Measurements from ENCODE around the gene RAB25. TPM values are rescaled to one million over a fixed set of nuclear protein-coding genes. Genes with fewer than 3 reads are reported as not detected.

The RAB25 gene
- total and polyA plus RNA-seq, 8 donors = 57.6 to 148 (median 66.4) TPM

DNA sequence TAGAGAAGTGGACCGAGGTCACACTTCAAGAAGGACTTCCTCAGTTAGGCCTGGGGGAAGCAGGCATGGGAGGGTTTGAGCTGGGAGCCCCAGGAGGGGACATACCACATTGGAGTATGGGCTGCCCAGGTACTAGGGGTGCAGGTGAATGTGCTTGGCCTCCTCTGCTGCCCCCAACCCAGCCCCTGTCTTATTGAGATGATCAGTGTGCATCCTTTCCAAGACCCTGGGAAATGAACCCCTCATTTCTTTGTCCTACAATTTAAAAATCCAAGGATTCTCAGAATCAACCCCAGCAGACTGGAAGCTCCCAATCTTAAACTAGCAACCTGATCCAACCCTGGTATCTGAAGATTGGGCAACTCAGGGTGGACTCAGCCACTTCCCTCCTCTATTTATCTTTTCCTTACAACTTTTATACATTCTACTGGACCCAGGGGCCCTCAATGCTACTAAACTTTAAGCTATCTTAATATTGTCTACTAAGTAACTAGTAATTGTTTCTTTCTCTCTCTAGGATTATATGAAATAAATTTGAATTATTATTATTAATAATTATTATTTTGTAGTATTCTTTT lies 12.2 kb downstream of the RAB25 start:
- Histone ChIP-seq H3K4me1 (peaks cover 0 to 22% of the 10 kb centered on the region in 2 donors), H3K9me3 (no peaks in the 10 kb centered on the region), H3K27me3 (peaks cover 0 to 14% of the 10 kb centered on the region in 2 donors), H3K4me3 (no peak overlapping the region), H3K36me3 (peaks cover 0 to 5% of the 10 kb centered on the region in 2 donors), H3K27ac (no peak overlapping the region)
- intact Hi-C loops (cut with DNase I) = no loop called here
- ATAC-seq = no peak
- TF ChIP-seq, protein P1, sequence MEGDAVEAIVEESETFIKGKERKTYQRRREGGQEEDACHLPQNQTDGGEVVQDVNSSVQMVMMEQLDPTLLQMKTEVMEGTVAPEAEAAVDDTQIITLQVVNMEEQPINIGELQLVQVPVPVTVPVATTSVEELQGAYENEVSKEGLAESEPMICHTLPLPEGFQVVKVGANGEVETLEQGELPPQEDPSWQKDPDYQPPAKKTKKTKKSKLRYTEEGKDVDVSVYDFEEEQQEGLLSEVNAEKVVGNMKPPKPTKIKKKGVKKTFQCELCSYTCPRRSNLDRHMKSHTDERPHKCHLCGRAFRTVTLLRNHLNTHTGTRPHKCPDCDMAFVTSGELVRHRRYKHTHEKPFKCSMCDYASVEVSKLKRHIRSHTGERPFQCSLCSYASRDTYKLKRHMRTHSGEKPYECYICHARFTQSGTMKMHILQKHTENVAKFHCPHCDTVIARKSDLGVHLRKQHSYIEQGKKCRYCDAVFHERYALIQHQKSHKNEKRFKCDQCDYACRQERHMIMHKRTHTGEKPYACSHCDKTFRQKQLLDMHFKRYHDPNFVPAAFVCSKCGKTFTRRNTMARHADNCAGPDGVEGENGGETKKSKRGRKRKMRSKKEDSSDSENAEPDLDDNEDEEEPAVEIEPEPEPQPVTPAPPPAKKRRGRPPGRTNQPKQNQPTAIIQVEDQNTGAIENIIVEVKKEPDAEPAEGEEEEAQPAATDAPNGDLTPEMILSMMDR (IDR thresholded peaks at IDR 0.05) = no peak
- no peak for DNase-seq

DNA sequence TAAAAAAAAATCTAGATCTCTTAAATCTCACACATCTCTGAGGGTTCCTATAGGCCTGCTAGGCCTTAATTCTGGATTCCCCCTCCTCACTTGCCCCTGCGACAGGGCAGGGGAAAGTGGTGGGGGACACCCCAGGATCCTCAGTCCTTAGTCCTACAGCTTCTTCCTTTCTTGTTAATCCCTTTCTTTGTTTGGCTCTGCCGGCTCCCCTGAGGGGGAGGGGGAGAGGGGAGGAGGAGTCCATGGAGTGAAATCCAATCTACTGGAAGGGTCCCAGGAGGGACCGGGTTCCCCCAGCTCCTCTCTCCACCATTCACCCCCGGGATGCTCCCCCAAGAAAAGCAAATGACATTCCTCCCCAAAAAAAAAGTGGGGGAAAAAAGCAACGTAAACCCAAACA lies 12.8 kb downstream of the RAB25 start:
- Histone ChIP-seq H3K4me3 (no peak overlapping the region), H3K27ac (no peak overlapping the region), H3K27me3 (peaks cover 0 to 14% of the 10 kb centered on the region in 2 donors), H3K9me3 (no peaks in the 10 kb centered on the region), H3K36me3 (peaks cover 0 to 5% of the 10 kb centered on the region in 2 donors), H3K4me1 (peaks cover 0 to 22% of the 10 kb centered on the region in 2 donors)
- ATAC-seq (no peak), DNase-seq (no peak)
- TF ChIP-seq, protein P1 (IDR thresholded peaks at IDR 0.05) = no peak
- intact Hi-C loops (cut with DNase I) = no loop called here

DNA sequence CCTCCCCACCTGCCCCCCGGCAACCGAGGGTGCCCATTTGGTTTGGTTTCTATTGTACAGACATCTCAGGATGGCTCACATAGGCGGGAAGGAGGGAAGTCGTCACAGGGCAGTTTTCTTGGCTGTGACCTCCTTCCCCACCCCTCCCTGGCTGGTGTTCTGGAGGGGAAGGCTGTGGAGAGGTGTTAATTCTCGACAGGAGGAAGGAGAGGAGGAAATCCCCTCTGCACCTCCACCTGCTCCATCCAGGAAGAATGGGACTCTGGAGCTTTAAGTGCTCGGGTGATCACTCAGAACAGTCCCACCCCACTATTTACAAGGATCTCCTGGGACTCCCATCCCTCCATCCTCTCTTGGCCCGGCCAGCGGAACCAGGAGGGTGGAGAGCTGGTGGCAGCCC lies 13.7 kb downstream of the RAB25 start:
- H3K27me3 ChIP-seq = peaks cover 0 to 14% of the 10 kb centered on the region in 2 donors
- no peak overlapping the region for H3K4me3 ChIP-seq
- H3K36me3 ChIP-seq = peaks cover 0 to 3% of the 10 kb centered on the region in 2 donors
- DNase-seq = no peak
- H3K27ac ChIP-seq = no peak overlapping the region
- ATAC-seq = no peak
- TF ChIP-seq, protein P1 (IDR thresholded peaks at IDR 0.05) = no peak
- no peaks in the 10 kb centered on the region for H3K9me3 ChIP-seq
- intact Hi-C loops (cut with DNase I) = no loop called here
- H3K4me1 ChIP-seq = peaks cover 0 to 22% of the 10 kb centered on the region in 2 donors

DNA sequence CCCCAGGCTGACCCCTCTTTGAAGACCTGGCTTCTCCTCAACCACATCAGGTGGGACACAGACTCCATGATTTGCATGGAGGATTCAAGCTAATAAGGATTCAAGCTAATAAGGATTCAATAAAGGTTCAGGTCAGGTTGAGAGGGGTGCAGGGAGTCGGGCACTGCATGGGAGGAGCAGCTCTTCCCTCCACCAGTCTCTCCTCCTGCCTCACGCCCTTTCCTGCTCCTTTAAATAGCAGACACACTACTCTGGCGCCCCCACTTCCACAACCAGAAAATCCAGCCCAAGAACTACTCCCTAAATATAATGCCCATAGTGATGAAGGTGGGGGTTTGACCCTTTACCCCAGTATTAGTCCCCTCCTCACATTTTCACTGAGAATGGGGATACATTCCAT lies 14.2 kb downstream of the RAB25 start:
- intact Hi-C loops (cut with DNase I) = no loop called here
- TF ChIP-seq, protein P1 (IDR thresholded peaks at IDR 0.05) = no peak
- Histone ChIP-seq H3K36me3 (no peaks in the 10 kb centered on the region), H3K4me1 (peaks cover 0 to 22% of the 10 kb centered on the region in 2 donors), H3K4me3 (no peak overlapping the region), H3K27me3 (peaks cover 0 to 15% of the 10 kb centered on the region in 2 donors), H3K27ac (no peak overlapping the region), H3K9me3 (no peaks in the 10 kb centered on the region)
- DNase-seq (no peak), ATAC-seq (peak; percentile 11)

DNA sequence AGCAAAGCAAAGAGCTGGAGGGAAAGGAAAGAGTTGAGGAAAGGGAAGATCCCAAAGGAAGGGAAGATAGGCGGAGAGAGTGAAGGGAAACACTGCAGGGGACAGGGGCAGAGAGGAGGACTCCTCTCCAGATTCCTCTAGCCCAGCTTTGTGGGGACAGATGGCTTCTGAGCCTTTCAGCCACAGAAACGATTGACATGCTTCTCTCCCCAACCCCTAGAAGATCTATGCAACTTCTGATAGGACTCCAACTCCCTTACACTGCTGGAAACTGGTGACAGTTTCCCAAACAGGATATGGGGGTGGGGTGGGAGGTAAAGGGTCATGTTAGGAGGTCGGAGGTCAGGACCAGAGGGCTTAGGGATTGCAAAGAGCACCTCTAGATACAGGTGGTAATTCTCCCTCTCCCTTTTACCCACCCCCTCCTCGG lies 14.8 kb downstream of the RAB25 start:
- Histone ChIP-seq H3K9me3 (no peaks in the 10 kb centered on the region), H3K4me1 (peaks cover 0 to 22% of the 10 kb centered on the region in 2 donors), H3K36me3 (no peaks in the 10 kb centered on the region), H3K27me3 (peaks cover 0 to 21% of the 10 kb centered on the region in 2 donors), H3K27ac (no peak overlapping the region), H3K4me3 (no peak overlapping the region)
- TF ChIP-seq, protein P1 (IDR thresholded peaks at IDR 0.05) = no peak
- intact Hi-C loops (cut with DNase I) = no loop called here
- no peak for ATAC-seq
- no peak for DNase-seq
